ENCODE measurements around the gene KCNQ5. TPM values are rescaled to one million over a fixed set of nuclear protein-coding genes. Genes with fewer than 3 reads are reported as not detected.

Gene KCNQ5
- total RNA-seq, 1 donor from 2014 or later = 1.2 TPM

DNA sequence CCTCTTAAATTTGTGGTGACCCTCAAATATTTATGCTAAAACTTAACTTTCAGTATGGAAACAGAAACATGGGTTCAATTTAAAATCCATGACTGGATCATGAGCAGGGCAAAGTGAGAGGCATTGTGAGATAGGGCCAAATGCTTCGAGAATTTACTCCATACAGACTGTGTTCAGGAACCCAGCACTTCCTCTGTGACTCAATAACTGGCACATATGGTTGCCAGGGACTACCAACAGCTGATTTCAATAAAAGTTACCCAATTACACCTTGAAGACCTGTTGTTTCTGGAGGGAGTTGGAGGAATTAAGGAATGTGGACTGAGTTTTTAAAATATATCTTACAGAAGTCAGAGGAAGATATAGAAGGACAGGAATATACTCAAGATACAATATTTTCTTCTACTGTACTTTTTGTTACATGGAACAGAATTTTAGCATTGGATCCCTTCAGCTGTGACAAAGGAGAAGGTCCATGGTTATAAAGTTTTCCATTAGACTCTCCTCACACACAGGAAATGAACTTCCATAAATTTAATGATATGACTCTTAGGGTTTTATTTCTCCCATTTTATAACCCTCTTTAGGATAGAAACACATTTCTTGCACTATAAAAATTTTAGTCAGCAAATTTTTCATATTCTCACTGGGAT lies 344.9 kb downstream of the KCNQ5 start:
- Mint-ChIP-seq H3K27ac (ENCODE audit: unreplicated experiment) (no peak overlapping the region), H3K4me1 (no peaks in the 10 kb centered on the region), H3K36me3 (ENCODE audit: low read depth) (no peaks in the 10 kb centered on the region), H3K4me3 (no peak overlapping the region), H3K27me3 (ENCODE audit: low read depth) (no peaks in the 10 kb centered on the region), H3K9me3 (no peaks in the 10 kb centered on the region)
- TF ChIP-seq, protein P1, sequence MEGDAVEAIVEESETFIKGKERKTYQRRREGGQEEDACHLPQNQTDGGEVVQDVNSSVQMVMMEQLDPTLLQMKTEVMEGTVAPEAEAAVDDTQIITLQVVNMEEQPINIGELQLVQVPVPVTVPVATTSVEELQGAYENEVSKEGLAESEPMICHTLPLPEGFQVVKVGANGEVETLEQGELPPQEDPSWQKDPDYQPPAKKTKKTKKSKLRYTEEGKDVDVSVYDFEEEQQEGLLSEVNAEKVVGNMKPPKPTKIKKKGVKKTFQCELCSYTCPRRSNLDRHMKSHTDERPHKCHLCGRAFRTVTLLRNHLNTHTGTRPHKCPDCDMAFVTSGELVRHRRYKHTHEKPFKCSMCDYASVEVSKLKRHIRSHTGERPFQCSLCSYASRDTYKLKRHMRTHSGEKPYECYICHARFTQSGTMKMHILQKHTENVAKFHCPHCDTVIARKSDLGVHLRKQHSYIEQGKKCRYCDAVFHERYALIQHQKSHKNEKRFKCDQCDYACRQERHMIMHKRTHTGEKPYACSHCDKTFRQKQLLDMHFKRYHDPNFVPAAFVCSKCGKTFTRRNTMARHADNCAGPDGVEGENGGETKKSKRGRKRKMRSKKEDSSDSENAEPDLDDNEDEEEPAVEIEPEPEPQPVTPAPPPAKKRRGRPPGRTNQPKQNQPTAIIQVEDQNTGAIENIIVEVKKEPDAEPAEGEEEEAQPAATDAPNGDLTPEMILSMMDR (conservative IDR thresholded peaks at IDR 0.05) = no peak
- no peak for DNase-seq (ENCODE audit: low read depth, low spot score)

DNA sequence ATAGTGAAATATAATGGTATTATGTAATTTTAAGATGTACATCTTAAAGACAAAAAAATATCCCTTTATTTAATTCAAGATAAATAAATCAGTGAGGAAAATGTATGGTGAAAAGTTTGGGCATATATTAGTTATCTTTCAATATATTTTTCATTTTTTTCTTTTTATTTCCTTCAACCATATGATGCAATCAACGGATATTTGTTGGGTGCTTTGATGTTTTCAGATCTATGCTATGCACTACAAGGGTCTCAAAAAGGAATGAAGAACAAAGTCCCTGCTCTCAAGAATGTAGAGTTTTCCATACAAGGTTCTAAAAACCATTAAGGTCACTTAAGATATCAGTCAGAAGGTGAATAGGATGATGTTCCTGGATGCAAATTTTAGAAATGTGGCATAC lies 345.5 kb downstream of the KCNQ5 start:
- Mint-ChIP-seq H3K36me3 (ENCODE audit: low read depth) (no peaks in the 10 kb centered on the region), H3K9me3 (no peaks in the 10 kb centered on the region), H3K27ac (ENCODE audit: unreplicated experiment) (no peak overlapping the region), H3K4me1 (no peaks in the 10 kb centered on the region), H3K27me3 (ENCODE audit: low read depth) (no peaks in the 10 kb centered on the region), H3K4me3 (no peak overlapping the region)
- TF ChIP-seq, protein P1 (conservative IDR thresholded peaks at IDR 0.05) = no peak
- no peak for DNase-seq (ENCODE audit: low read depth, low spot score)

DNA sequence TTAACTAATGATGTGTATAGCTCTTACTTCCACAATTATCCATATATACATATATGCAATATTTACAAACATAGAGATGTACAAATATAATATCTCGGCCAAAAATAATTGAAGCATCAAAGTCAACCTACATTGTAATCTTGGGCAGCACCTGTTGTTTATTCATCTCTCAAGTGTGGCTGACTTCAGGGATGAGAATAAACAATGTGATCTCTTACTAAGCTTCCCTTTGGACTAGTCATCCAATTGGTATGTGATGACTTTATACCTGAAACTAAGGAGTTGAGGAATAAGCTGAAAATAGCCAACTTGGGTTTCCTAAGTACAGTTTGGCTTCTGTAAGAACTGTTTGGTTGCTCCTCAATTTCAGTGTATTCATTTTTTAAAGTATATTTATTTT lies 346.8 kb downstream of the KCNQ5 start:
- H3K27ac Mint-ChIP-seq (ENCODE audit: unreplicated experiment) = no peak overlapping the region
- no peak overlapping the region for H3K4me3 Mint-ChIP-seq
- no peaks in the 10 kb centered on the region for H3K4me1 Mint-ChIP-seq
- no peaks in the 10 kb centered on the region for H3K36me3 Mint-ChIP-seq (ENCODE audit: low read depth)
- H3K27me3 Mint-ChIP-seq (ENCODE audit: low read depth) = no peaks in the 10 kb centered on the region
- TF ChIP-seq, protein P1 (conservative IDR thresholded peaks at IDR 0.05) = no peak
- H3K9me3 Mint-ChIP-seq = no peaks in the 10 kb centered on the region
- DNase-seq (ENCODE audit: low read depth, low spot score) = no peak

DNA sequence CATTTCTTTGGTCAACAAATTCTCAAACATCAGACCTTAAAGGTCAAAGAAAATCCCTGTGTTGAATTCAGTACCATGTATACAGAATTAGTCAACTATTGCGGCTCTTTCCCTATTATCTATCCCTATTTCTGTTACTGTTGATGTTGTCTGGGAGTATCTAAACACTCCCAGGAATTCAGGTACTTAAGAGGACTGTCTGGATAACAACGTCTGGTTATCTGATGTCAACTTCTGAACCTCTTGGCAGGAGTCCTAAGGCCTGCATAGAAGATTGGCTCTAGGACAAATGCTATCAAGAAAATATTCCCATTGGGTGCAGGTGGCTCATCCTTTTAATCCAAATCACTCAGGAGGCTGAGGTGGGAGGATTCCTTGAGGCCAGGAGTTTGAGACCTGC lies 347.8 kb downstream of the KCNQ5 start:
- Mint-ChIP-seq H3K27me3 (ENCODE audit: low read depth) (no peaks in the 10 kb centered on the region), H3K36me3 (ENCODE audit: low read depth) (no peaks in the 10 kb centered on the region), H3K9me3 (no peaks in the 10 kb centered on the region)

DNA sequence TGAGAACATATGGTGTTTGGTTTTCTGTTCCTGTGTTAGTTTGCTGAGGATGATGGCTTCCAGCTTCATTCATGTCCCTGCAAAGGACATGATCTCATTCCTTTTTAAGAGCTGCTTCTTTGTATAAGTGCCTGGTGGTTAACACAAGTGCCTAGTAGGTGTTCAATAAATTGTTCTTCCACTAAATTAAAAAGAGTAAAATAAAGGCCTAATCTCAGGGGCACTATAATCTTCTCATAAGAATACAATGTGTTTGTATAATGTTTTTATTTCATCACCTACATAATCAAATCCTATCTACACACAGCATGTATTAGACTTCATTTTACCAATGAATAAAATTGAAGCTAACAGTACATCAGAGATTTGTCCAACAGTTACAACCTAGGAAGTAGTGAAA lies 350.7 kb downstream of the KCNQ5 start:
- H3K27ac Mint-ChIP-seq (ENCODE audit: unreplicated experiment) = no peak overlapping the region
- H3K9me3 Mint-ChIP-seq = no peaks in the 10 kb centered on the region
- TF ChIP-seq, protein P1 (conservative IDR thresholded peaks at IDR 0.05) = no peak
- H3K27me3 Mint-ChIP-seq (ENCODE audit: low read depth) = no peaks in the 10 kb centered on the region
- DNase-seq (ENCODE audit: low read depth, low spot score) = no peak
- no peak overlapping the region for H3K4me3 Mint-ChIP-seq
- no peaks in the 10 kb centered on the region for H3K36me3 Mint-ChIP-seq (ENCODE audit: low read depth)
- H3K4me1 Mint-ChIP-seq = peaks cover 19% of the 10 kb centered on the region

More for the DNA sequence above, 347.8 kb downstream of the KCNQ5 start:
- H3K4me1 Mint-ChIP-seq = no peaks in the 10 kb centered on the region
- H3K4me3 Mint-ChIP-seq = no peak overlapping the region
- no peak overlapping the region for H3K27ac Mint-ChIP-seq (ENCODE audit: unreplicated experiment)
- no peak for DNase-seq (ENCODE audit: low read depth, low spot score)
- TF ChIP-seq, protein P1 (conservative IDR thresholded peaks at IDR 0.05) = no peak
